HG03135 (cell line): ENCODE measurements around the gene CYSRT1.

Source experiments
- ATAC-seq: cut with Tn5 transposase; IDR thresholded peaks from one replicate; pipeline ENCODE4 v1.9.1; 2021; ENCODE audit warnings: mild to moderate bottlenecking, moderate library complexity; ENCODE audit not compliant: unreplicated experiment

CYSRT1 gene

DNA sequence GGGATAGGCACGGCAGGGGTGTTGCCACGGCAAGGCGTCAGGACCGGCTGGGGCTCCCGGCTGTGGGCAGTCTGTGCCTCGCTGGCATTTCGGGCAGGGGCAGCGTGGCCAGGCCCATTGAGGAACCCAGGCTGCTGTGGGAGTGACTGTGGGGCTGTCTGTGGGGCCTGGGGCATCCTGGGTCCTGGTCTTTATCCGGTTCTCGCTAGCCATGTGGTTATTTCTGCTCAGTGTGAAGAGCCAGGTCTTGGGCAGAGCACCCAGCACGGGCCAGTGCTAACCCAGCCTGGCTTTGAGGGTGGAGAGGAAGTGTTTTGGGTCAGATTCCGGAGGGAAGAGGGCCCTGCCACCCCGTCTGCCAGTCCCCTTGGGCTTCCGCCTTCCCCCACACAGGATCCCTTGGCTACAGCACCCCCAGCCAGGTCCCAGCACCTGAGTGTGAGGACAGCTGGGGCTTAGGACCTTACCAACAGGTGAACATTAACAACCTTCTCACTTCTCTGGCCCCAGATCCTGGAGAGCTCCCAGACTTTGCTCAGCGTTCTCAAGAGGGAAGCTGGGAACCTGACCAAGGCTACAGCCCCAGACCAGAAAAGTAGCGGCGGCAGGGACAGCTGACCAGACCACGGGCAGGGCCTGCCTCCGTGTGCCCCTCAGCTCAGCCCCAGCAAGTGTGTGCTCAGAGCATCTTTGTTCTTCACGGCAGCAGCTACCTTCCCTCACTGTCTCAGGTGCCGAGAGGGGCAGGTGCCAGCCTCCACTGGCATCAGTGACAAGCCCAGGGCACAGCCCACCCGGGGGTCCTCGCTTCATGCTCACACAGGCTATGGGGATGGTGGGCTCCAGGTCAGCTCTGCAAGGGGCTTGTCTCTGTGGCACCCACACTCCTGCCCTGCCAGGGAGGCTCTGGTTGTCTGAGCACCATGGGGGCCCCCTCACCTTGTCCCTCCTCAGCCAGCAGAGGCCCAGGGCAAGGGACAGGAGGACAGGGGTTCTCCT, 35.4 kb upstream of the CYSRT1 start:
- ATAC-seq: no peak

- no peak for ATAC-seq
These were observed 34.6 kb upstream of the CYSRT1 start for GRCh38 chr9:137190315-137190856.

- ATAC-seq: no peak
These were observed 33.7 kb upstream of the CYSRT1 start for GRCh38 chr9:137191245-137191644.

DNA sequence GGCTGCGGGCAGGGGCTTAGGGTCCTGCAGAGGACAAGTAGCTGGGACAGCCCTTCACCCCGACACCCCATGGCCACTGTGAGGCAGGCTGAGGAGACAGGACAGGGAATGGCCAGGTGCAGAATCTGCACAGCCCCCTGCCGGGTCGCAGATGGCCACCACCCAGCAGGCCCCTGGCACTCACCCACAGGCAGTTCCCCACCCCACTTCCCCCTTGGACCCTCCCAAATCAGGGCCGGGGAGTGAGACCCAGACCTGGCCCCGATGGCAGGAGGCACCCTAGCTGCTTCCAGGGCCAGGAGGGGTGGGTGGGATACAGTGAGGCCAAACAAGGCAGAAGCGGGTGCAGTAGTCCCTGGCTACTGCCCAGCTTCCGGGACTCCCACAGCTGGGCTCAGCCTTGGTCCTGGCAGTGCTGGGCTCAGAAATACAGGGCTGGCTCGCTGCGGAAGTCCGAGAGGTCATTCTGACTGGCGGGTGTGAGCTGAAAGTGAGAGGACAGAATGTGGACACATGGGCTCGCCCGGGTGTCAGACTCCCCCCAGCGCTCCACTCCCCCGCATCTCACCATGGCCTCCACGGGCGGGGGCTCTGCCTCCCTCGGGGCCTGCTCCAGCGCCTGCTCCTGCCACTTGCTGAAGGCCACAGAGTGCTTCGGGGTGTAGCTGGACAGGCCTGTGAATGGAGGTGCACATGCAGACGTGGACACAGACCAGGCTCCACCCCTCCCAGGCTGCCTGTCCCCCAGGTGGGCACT, 33.1 kb upstream of the CYSRT1 start:
- no peak for ATAC-seq

DNA sequence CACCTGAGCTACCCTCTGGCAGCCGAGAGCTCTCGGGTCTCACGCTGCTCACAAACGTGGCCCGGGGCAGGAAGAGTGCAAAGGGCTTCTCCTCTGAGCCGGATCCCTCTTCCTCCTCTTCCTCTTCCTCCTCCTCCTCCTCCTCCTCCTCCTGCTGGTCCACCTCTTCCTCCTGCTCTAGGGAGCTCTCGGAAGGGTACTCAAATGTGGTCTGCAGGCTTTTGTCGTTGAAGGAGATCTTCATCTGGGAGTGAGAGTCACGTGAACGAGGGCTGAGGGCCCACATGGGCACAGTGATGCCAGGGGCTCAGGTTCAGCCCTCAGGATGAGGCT, 32.6 kb upstream of the CYSRT1 start:
- no peak for ATAC-seq

DNA sequence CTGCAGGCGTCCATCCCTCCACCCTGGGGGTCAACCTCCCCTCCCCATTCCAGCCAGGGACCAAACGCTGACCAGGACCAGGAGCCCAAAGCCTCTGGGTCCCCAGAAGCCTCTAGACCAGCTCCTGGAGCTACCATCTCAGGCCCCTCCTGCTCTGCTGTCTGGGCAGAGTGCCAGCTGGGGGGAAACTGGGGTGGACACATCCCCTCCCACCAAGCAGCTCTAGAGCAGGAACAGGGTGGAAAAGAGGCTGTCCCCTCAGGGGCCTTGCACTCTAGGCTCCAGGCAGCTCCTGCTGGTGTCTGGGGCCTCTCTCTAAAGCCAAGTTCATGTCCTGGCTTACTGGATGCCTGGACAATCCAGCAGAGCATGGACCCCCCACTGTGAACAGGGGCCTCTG, 32.1 kb upstream of the CYSRT1 start:
- no peak for ATAC-seq

GRCh38 chr9:137193771-137194170, 31.2 kb upstream of the CYSRT1 start:
- no peak for ATAC-seq

DNA sequence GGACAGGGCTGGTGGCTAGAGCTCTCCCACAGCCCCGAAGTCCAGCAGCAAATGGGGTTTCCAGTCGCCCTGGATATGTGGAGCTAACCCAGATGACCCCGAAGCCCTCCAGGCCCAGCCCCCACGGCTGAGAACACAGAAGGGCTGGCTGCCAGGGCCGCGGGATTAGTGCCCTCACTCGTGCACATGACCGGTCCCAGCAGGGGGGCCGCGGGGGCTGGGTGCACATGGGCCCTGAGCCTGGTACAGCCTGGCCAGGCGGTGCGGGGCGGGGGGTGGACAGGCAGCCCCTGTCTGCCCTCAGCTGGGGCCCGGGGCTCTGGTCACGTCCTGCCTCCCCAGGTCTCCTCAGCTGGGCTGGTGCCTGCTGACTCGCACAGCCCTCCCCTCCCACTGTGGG, 30.6 kb upstream of the CYSRT1 start:
- ATAC-seq: no peak

- no peak for ATAC-seq
These were observed 30.1 kb upstream of the CYSRT1 start for GRCh38 chr9:137194909-137195308.

DNA sequence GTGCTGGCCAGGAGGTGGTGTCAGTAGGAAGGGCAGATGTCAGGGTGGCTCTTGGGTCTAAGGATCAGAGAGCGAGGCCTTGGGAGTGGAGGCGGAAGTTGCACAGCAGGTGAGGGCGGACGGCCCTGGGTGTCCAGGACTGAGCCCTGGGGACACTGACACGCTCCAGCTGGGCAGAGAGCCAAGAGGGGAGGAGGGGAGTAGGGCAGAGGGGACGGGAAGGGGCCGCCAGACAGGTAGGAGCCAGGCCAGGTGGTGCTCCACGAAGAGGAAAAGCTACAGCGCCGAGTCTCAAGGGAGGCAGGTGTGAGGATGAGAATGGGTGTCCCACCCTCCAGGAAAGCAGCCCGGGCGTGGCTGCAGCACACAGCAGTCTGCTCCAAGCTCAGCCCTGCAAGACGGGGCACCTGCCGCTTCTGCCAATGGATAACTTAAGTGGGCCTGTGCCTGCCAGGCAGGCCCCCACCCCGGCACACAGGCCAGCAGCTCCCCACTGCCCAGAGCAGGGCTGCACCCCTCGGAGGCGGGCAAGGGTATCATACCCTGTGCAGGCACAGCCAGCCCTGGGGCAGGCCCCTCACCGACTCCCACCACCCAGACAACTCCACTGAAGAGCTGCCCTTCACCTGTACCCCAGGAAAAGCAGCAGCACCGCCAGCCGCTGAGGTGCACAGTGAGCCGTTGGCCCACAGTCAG, 29.3 kb upstream of the CYSRT1 start:
- no peak for ATAC-seq

GRCh38 chr9:137198051-137198901, 26.7 kb upstream of the CYSRT1 start:
- ATAC-seq: no peak

DNA sequence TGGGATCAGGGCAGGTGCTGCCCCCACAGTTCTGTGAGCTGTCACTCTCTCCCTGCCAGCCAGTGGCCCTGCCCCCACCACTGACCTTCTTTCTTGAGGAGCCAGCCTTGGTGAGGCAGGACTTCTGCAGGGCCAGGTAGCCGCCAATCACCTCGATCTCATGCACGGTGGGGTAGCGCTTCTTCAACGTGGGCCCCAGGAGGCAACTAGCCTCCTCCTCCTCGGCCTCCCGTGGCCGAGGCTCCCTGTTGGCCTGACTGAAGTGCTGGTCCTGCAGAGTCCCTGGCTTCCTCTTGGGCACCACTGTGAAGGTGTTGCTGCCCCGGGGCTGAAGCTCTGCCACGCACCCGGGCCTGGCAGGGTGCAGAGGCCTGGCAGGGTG, 26.1 kb upstream of the CYSRT1 start:
- no peak for ATAC-seq

DNA sequence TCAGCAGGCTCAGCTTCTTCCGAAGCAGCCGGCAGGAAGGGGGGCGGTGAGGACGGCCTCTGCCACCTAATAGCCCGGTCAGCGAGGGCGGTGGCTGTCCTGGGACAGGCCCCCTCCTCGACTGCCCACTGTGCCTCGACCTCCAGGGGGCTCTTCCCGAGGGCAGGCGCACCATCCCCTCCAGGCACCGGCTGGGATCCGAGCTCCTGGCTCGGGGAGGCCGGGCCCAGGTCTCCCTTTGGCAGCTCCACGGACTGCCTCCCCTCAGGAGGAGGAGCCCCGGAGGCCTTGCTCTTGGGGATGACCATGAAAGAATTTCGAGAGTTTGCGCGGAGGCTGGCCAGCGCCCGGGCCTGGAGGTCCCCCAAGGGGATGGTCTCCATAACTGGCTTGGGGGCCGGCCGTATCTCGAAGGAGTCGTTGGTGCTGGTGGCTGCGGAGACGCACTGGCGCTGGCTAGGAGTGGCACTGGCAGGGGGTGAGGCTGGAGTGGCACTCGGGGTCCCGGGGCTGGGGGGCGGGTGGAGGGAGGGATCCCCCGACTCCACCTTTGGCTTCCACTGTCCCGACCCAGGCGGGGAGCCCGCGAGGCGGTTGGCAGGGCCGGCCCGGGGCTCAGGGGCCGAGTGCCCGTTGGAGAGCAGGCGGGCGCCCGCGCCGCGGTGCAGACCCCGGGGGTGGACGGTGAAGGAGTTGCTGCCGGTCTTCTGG, 25.4 kb upstream of the CYSRT1 start:
- no peak for ATAC-seq

DNA sequence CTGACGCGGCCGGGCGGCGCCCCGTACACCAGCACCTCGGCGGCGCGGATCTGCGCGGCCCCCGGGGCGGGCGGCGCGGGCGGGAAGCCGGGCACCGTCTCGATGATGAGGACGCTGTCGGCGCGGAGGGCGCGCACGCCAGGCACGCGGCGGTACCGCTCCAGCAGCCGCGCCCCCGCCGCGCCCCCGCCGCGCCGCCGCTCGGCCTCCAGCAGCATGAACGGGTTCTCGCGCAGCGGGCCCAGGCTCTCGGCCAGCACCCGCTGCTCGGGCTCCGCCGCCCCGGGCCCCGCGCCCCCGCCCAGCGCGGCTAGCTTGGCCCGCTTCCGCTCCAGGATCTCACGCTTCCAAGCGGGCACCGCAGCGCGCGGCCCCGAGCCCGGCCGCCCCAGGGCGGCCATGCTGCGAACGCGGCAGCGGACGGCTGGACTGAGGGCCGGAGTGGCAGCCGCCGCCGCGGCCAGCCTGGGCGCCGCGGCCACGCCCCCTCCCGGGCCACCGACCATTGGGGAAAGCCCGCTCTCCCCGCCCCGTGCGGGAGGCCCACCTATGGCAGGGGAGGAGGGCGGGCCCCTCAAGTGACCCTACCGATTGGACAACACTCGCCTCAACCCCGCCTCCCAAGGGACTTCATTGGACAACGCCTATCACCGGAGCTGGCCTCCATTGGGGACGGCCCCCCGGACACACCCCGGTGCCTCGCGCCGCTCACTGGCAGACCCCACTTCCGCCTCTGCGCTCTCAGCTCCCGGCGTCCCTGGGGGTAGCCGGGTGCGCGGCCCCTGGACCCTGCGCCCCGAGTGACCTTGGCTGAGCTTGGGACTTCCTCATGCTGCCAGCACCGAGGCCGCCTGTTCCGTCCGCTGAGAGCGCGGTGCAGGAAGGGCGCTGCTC, 24.4 kb upstream of the CYSRT1 start, which contains the start of gene TPRN:
Gene TPRN (minus strand): TSS at position 431 of the 894 bp plus-strand sequence. CDS start 30 bp downstream, at position 401.
- ATAC-seq: peak; percentile 84

DNA sequence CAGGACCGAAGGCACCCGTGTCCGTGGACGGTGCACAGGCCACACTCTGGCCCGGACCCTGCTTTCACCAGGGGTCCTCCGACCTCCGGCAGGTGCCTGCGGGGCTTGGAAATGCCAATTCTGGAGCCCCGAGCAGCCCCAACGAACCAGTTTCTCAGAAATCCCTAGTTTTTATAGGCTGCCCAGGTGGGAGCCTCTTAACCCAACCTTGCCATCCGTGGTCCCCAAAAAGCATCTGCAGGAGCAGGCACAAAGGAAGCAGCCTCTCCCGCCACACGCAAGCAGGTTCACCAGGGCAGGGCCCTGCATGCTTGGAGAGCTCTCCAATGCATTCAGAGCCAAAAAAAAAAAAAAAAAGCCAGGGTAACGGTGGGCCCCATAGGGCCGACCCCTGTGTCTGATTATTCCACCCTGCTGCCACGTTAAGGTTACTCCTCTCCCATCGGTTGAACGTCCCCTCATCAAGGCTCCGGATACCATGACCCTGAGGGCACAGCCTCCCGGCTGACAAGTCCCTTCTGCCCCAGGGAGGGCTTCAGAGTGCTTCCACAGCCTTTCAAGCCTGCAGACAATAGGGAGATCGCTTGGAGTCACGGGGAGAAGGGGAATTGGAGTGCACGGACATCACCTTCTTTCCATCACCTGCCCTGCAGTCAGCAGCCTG, 23.6 kb upstream of the CYSRT1 start:
- no peak for ATAC-seq

GRCh38 chr9:137202966-137203365, 22.0 kb upstream of the CYSRT1 start:
- ATAC-seq: no peak

- ATAC-seq: no peak
These were observed 20.2 kb upstream of the CYSRT1 start for GRCh38 chr9:137204731-137205125.
